ENCODE measurements around the gene IPO4.
"Not testable (repeated sequence)": the region's sequence is repeated elsewhere in the genome, so short reads cannot be mapped to it uniquely, and the experiment has no call there.

IPO4 gene

GRCh38 chr14:24203249-24203886 lies 14.8 kb upstream of the IPO4 start:
- H3K27me3 ChIP-seq (ENCODE audit: control insufficient read depth in 5 of 5, insufficient read depth in 4 of 5, low read length in 5 of 5); H3K4me3 ChIP-seq (ENCODE audit: low read depth in 1 of 5, low read length in 5 of 5); H3K4me1 ChIP-seq (ENCODE audit: control insufficient read depth in 5 of 5, insufficient read depth in 5 of 5, low read length in 5 of 5); H3K27ac ChIP-seq (ENCODE audit: low read depth, low read length); H3K9ac ChIP-seq (ENCODE audit: low read length in 5 of 5); H3K9me3 ChIP-seq (ENCODE audit: control insufficient read depth in 5 of 5, low read length in 5 of 5): not testable (repeated sequence)
- peaks cover 3 to 63% (median 36%) of the 10 kb centered on the region in 5 donors for H3K36me3 ChIP-seq (ENCODE audit: control insufficient read depth in 5 of 5, insufficient read depth in 5 of 5, low read length in 5 of 5)

DNA sequence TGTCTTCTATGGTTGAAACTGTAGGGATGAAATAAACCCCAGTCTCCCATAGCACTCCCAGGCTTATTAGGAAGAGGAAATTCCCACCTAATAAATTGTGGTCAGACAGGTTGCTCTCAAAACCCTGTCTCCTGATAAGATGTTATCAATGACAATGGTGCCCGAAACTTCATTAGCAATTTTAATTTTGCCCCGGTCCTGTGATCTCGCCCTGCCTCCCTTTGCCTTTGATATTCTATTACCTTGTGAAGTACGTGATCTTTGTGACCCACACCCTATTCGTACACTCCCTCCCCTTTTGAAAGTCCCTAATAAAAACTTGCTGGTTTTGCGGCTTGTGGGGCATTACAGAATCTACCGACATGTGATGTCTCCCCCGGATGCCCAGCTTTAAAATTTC lies 13.9 kb upstream of the IPO4 start:
- not testable (repeated sequence) for H3K4me3 ChIP-seq (ENCODE audit: low read depth in 1 of 5, low read length in 5 of 5); H3K9me3 ChIP-seq (ENCODE audit: control insufficient read depth in 5 of 5, low read length in 5 of 5); H3K9ac ChIP-seq (ENCODE audit: low read length in 5 of 5); H3K4me1 ChIP-seq (ENCODE audit: control insufficient read depth in 5 of 5, insufficient read depth in 5 of 5, low read length in 5 of 5); H3K27ac ChIP-seq (ENCODE audit: low read depth, low read length); H3K27me3 ChIP-seq (ENCODE audit: control insufficient read depth in 5 of 5, insufficient read depth in 4 of 5, low read length in 5 of 5)
- H3K36me3 ChIP-seq (ENCODE audit: control insufficient read depth in 5 of 5, insufficient read depth in 5 of 5, low read length in 5 of 5): peaks cover 3 to 55% (median 28%) of the 10 kb centered on the region in 5 donors

DNA sequence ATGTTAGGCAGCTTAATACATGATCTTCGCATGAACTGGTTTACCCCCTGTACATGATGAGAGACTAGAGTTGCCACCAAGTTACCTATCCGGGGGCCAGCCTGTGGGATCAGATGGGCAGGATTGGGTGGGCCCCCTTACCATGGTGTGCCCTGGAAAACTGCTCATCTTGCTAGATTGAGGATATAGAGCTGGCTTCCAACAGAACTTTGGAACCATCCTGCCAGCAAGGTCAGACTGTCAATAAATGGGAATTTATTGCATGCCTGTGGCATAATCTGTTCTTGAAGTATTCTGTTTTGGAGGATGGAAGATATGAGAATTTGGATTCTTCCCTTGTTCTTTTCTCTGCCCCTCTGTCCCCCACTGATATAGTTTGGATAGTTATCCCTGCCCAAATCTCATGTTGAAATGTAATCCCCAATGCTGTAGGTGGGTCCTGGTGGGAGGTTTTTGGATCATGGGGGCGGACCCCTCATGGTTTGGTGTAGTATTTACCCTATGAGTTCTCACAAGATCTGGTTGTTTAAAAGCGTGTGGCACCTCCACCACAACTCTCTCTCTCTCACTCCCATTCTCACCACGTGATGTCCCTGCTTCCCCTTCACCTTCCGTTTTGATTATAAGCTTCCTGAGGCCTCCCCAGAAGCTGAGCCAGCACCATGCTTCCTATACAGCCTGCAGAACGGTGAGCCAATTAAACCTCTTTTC lies 10.4 kb upstream of the IPO4 start:
- no peak overlapping the region for H3K9ac ChIP-seq (ENCODE audit: low read length in 5 of 5)
- no peak overlapping the region for H3K27ac ChIP-seq (ENCODE audit: low read depth, low read length)

GRCh38 chr14:24197056-24197450 lies 8.4 kb upstream of the IPO4 start:
- H3K9me3 ChIP-seq (ENCODE audit: control insufficient read depth in 5 of 5, low read length in 5 of 5): no peaks in the 10 kb centered on the region
- no peak overlapping the region for H3K9ac ChIP-seq (ENCODE audit: low read length in 5 of 5)
- peaks cover 9 to 29% (median 24%) of the 10 kb centered on the region in 5 donors for H3K4me1 ChIP-seq (ENCODE audit: control insufficient read depth in 5 of 5, insufficient read depth in 5 of 5, low read length in 5 of 5)
- H3K36me3 ChIP-seq (ENCODE audit: control insufficient read depth in 5 of 5, insufficient read depth in 5 of 5, low read length in 5 of 5): peaks cover 0 to 26% (median 14%) of the 10 kb centered on the region in 5 donors
- no peak overlapping the region for H3K4me3 ChIP-seq (ENCODE audit: low read depth in 1 of 5, low read length in 5 of 5)
- no peaks in the 10 kb centered on the region for H3K27me3 ChIP-seq (ENCODE audit: control insufficient read depth in 5 of 5, insufficient read depth in 4 of 5, low read length in 5 of 5)
- no peak overlapping the region for H3K27ac ChIP-seq (ENCODE audit: low read depth, low read length)

More for the DNA sequence above, 10.4 kb upstream of the IPO4 start:
- Histone ChIP-seq H3K4me1 (ENCODE audit: control insufficient read depth in 5 of 5, insufficient read depth in 5 of 5, low read length in 5 of 5) (peaks cover 9 to 28% (median 22%) of the 10 kb centered on the region in 5 donors), H3K27me3 (ENCODE audit: control insufficient read depth in 5 of 5, insufficient read depth in 4 of 5, low read length in 5 of 5) (no peaks in the 10 kb centered on the region), H3K36me3 (ENCODE audit: control insufficient read depth in 5 of 5, insufficient read depth in 5 of 5, low read length in 5 of 5) (peaks cover 3 to 22% (median 3%) of the 10 kb centered on the region in 5 donors), H3K4me3 (ENCODE audit: low read depth in 1 of 5, low read length in 5 of 5) (no peak overlapping the region), H3K9me3 (ENCODE audit: control insufficient read depth in 5 of 5, low read length in 5 of 5) (no peaks in the 10 kb centered on the region)

GRCh38 chr14:24196071-24197055 lies 7.7 kb upstream of the IPO4 start:
- H3K27ac ChIP-seq (ENCODE audit: low read depth, low read length): peak overlapping the region; percentile 95

DNA sequence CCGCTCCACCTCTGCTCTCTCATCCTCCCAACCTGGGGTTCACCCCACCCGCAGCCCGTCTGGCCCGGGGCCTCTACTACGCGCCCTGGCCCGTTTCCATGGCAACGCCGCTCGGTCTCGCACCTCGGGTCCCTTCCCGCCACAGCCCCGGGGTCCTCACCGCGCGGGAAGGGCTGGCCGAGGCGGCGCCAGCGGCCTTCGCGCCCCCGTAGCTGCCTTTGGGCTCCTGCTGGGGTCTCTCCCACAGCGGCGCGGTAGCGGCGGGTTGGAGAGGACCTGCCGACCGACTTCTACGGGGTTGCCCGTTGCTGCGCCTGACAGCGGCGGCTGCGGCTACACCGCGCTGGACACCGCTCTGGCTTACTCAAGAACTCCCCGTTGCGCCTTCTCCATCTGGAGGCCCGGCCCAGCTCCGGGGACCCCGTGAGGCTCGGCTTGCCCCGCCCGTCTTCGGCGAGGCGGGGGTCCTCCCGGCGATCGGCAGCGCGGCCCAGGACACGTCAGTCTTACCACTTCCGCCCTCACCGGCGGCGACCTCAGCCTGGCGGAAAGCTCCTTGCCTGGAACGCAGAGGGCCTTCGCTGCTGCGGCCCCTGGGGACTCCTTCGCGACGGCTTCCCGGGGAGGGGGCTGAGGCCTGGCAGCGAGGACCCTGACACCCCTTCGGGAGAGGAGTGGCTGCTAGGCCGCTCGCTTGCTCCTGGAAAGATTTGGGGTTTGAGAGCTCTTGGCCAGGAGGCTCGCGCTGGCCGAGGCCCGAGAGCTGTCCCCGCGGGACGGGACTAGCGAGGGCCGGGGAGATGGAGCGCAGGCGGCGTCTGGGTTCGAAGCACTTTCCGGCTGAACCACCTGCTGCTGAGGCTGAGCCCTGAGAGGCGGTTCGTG lies 6.8 kb upstream of the IPO4 start, which contains the start of gene TM9SF1:
TM9SF1 (minus strand) TSS at position 256 of the 885 bp plus-strand sequence. CDS start 422 bp downstream, outside the sequence.
- Histone ChIP-seq H3K9me3 (ENCODE audit: control insufficient read depth in 5 of 5, low read length in 5 of 5) (no peaks in the 10 kb centered on the region), H3K36me3 (ENCODE audit: control insufficient read depth in 5 of 5, insufficient read depth in 5 of 5, low read length in 5 of 5) (peaks cover 5 to 29% (median 16%) of the 10 kb centered on the region in 5 donors), H3K4me1 (ENCODE audit: control insufficient read depth in 5 of 5, insufficient read depth in 5 of 5, low read length in 5 of 5) (peaks cover 9 to 29% (median 24%) of the 10 kb centered on the region in 5 donors), H3K27ac (ENCODE audit: low read depth, low read length) (peak within 1 kb of the TSS; percentile 95), H3K27me3 (ENCODE audit: control insufficient read depth in 5 of 5, insufficient read depth in 4 of 5, low read length in 5 of 5) (no peaks in the 10 kb centered on the region), H3K9ac (ENCODE audit: low read length in 5 of 5) (peak within 1 kb of the TSS; percentile 84 to 96 (median 95)), H3K4me3 (ENCODE audit: low read depth in 1 of 5, low read length in 5 of 5) (peak within 1 kb of the TSS; percentile 84 to 95 (median 94))

More at GRCh38 chr14:24196071-24197055, 7.7 kb upstream of the IPO4 start:
- Histone ChIP-seq H3K9me3 (ENCODE audit: control insufficient read depth in 5 of 5, low read length in 5 of 5) (no peaks in the 10 kb centered on the region), H3K9ac (ENCODE audit: low read length in 5 of 5) (peak overlapping the region; percentile 84 to 96 (median 95)), H3K36me3 (ENCODE audit: control insufficient read depth in 5 of 5, insufficient read depth in 5 of 5, low read length in 5 of 5) (peaks cover 3 to 28% (median 16%) of the 10 kb centered on the region in 5 donors), H3K4me3 (ENCODE audit: low read depth in 1 of 5, low read length in 5 of 5) (peak overlapping the region; percentile 84 to 95 (median 94)), H3K4me1 (ENCODE audit: control insufficient read depth in 5 of 5, insufficient read depth in 5 of 5, low read length in 5 of 5) (peaks cover 9 to 29% (median 24%) of the 10 kb centered on the region in 5 donors), H3K27me3 (ENCODE audit: control insufficient read depth in 5 of 5, insufficient read depth in 4 of 5, low read length in 5 of 5) (no peaks in the 10 kb centered on the region)

DNA sequence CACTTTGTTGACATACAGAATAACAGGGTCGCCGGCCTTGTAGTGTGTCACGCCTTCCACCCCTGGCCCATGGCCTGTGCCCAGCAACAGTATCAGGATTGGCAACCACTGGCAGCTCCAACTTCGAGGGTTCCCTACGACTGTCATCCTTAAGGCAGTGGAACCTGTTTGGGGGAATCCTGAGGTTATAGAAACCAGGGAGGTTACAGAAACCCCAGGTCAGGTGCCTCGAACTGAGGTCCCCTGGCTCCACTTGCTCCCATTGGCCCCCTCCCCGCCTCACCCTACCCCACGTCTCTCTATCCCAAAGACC lies 6.2 kb upstream of the IPO4 start:
- peak overlapping the region; percentile 84 to 96 (median 95) for H3K9ac ChIP-seq (ENCODE audit: low read length in 5 of 5)
- peaks cover 5 to 32% (median 21%) of the 10 kb centered on the region in 5 donors for H3K36me3 ChIP-seq (ENCODE audit: control insufficient read depth in 5 of 5, insufficient read depth in 5 of 5, low read length in 5 of 5)
- peaks cover 9 to 29% (median 24%) of the 10 kb centered on the region in 5 donors for H3K4me1 ChIP-seq (ENCODE audit: control insufficient read depth in 5 of 5, insufficient read depth in 5 of 5, low read length in 5 of 5)
- H3K4me3 ChIP-seq (ENCODE audit: low read depth in 1 of 5, low read length in 5 of 5): peak overlapping the region; percentile 84 to 95 (median 89)
- no peaks in the 10 kb centered on the region for H3K27me3 ChIP-seq (ENCODE audit: control insufficient read depth in 5 of 5, insufficient read depth in 4 of 5, low read length in 5 of 5)
- H3K9me3 ChIP-seq (ENCODE audit: control insufficient read depth in 5 of 5, low read length in 5 of 5): no peaks in the 10 kb centered on the region
- H3K27ac ChIP-seq (ENCODE audit: low read depth, low read length): peak overlapping the region; percentile 95

DNA sequence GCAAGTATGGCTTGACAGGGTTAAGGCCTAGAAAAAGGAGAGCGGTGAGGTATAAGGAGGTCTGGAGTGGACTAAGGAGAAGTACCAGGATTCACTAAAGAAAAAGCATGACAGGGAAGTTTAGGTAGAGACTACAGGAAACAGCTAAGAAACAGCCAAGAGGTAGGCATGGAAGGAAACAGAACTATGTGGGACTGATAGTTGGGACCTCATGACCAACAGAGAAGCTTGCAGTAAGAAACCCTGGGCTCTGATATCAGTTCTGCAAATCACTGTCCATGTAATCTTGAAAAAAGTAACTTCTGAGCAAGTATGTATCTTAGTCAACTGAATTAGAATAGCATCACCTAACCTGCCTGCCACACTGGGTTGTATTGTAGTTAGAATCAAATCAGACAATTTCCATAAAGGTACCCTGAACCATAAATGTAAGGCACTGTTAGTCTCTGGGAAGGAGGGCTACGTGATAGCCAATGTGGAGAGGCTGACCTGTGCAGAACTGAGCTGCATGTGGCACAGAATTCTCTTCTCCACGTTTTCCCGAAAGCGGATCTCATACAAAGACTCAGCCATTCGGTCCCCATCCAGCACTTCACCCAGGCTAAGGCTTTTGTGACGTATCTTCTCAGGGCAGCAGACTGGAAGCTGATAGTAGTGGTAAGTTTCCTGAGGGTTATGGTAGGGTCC lies 5.7 kb upstream of the IPO4 start:
- Histone ChIP-seq H3K27me3 (ENCODE audit: control insufficient read depth in 5 of 5, insufficient read depth in 4 of 5, low read length in 5 of 5) (no peaks in the 10 kb centered on the region), H3K4me1 (ENCODE audit: control insufficient read depth in 5 of 5, insufficient read depth in 5 of 5, low read length in 5 of 5) (peaks cover 9 to 31% (median 24%) of the 10 kb centered on the region in 5 donors), H3K9ac (ENCODE audit: low read length in 5 of 5) (peak overlapping the region in 4 of 5 donors; percentile 84 to 96 (median 95)), H3K9me3 (ENCODE audit: control insufficient read depth in 5 of 5, low read length in 5 of 5) (no peaks in the 10 kb centered on the region), H3K27ac (ENCODE audit: low read depth, low read length) (peak overlapping the region; percentile 95), H3K36me3 (ENCODE audit: control insufficient read depth in 5 of 5, insufficient read depth in 5 of 5, low read length in 5 of 5) (peaks cover 5 to 31% (median 21%) of the 10 kb centered on the region in 5 donors), H3K4me3 (ENCODE audit: low read depth in 1 of 5, low read length in 5 of 5) (peak overlapping the region; percentile 84 to 95 (median 89))

Data from subcutaneous abdominal adipose tissue (tissue), 5 donors.